Type B pancreatic cell (in vitro differentiated cells): ENCODE data around the gene RNF187. TPM values are rescaled to one million over a fixed set of nuclear protein-coding genes. Genes with fewer than 3 reads are reported as not detected.

ENCODE experiments used
- DNase-seq: peaks from one replicate; pipeline ENCODE4 v3.0.0; 2021; ENCODE audit warnings: mixed read lengths; ENCODE audit not compliant: unreplicated experiment; ENCODE audit errors: extremely low spot score
- H3K27ac Mint-ChIP-seq: 2 replicates; pipeline ENCODE4 v1.8.0; 2021; ENCODE audit warnings: mild to moderate bottlenecking, mixed read lengths
- H3K27me3 Mint-ChIP-seq: 2 replicates; pipeline ENCODE4 v1.8.0; 2021; ENCODE audit warnings: mixed read lengths
- H3K36me3 Mint-ChIP-seq: 2 replicates; pipeline ENCODE4 v1.8.0; 2021; ENCODE audit warnings: mixed read lengths
- H3K4me1 Mint-ChIP-seq: one replicate; pipeline ENCODE4 v1.8.0; 2021; ENCODE audit warnings: mixed read lengths; ENCODE audit not compliant: unreplicated experiment
- H3K4me3 Mint-ChIP-seq: 2 replicates; pipeline ENCODE4 v1.8.0; 2021; ENCODE audit warnings: mild to moderate bottlenecking, mixed read lengths
- H3K9me3 Mint-ChIP-seq: 2 replicates; pipeline ENCODE4 v1.8.0; 2021; ENCODE audit warnings: mixed read lengths
- total RNA-seq: library from RNA; stranded (reverse); gene quantifications from 2 replicates; pipeline ENCODE4 v1.2.1, GENCODE V29; 2021; ENCODE audit warnings: low replicate concordance
- TF ChIP-seq, protein P1 (sequence below): fragments of 200-600 bp; sonication (generic); conservative IDR thresholded peaks from 2 replicates; pipeline ENCODE4 v1.5.0; 2021; ENCODE audit warnings: antibody characterized with exemption, mild to moderate bottlenecking

RNF187 gene
- total RNA-seq, 1 donor from 2014 or later = 117 TPM

- no peaks in the 10 kb centered on the region for H3K9me3 Mint-ChIP-seq
- DNase-seq = peak; percentile 63
- H3K4me1 Mint-ChIP-seq = no peaks in the 10 kb centered on the region
- H3K27me3 Mint-ChIP-seq = peaks cover 74% of the 10 kb centered on the region
- H3K4me3 Mint-ChIP-seq = no peak overlapping the region
- TF ChIP-seq, protein P1, sequence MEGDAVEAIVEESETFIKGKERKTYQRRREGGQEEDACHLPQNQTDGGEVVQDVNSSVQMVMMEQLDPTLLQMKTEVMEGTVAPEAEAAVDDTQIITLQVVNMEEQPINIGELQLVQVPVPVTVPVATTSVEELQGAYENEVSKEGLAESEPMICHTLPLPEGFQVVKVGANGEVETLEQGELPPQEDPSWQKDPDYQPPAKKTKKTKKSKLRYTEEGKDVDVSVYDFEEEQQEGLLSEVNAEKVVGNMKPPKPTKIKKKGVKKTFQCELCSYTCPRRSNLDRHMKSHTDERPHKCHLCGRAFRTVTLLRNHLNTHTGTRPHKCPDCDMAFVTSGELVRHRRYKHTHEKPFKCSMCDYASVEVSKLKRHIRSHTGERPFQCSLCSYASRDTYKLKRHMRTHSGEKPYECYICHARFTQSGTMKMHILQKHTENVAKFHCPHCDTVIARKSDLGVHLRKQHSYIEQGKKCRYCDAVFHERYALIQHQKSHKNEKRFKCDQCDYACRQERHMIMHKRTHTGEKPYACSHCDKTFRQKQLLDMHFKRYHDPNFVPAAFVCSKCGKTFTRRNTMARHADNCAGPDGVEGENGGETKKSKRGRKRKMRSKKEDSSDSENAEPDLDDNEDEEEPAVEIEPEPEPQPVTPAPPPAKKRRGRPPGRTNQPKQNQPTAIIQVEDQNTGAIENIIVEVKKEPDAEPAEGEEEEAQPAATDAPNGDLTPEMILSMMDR = no peak
- no peaks in the 10 kb centered on the region for H3K36me3 Mint-ChIP-seq
- H3K27ac Mint-ChIP-seq = no peak overlapping the region
Measured at GRCh38 chr1:228511546-228512445, 24.6 kb downstream of the RNF187 start.

- H3K4me1 Mint-ChIP-seq = no peaks in the 10 kb centered on the region
- H3K27me3 Mint-ChIP-seq = peaks cover 80% of the 10 kb centered on the region
- peak; percentile 29 for DNase-seq
- H3K27ac Mint-ChIP-seq = no peak overlapping the region
- TF ChIP-seq, protein P1 = no peak
- H3K4me3 Mint-ChIP-seq = no peak overlapping the region
- H3K36me3 Mint-ChIP-seq = no peaks in the 10 kb centered on the region
- no peaks in the 10 kb centered on the region for H3K9me3 Mint-ChIP-seq
Measured at GRCh38 chr1:228512781-228513198, 25.6 kb downstream of the RNF187 start.

DNA sequence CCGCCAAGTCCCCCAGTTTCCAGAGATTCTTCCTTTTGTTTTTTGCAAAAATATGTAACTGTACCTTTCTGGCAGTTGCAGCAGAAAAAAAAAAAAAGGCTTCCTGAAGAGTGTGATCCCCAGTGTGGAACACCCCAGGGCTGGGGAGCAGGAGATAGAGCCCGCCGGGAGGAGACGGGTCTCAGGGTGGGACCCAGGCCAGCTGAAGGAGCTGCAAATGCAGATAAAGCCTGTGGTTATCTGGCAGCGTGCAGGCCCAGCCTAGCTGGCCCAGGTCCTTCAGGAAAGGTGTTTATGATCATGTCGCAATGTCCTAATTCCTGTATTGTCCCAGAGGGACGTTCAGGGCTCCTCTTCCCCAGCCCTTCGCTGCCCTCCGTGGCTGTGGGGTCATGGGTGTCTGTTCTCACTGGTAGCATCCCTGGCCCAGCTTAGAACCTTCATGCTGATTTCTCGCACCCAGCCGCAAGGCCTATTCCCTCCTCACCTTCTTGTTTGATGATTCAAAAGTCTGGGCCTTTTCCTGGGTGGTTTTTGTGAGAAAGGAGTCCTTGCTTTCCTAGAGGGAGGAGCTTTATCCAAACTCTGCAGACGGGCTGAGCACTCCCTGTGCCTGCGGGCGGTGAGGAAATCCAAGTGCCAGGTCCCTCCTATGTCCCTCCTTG lies 26.2 kb downstream of the RNF187 start:
- Mint-ChIP-seq H3K27ac (no peak overlapping the region), H3K9me3 (no peaks in the 10 kb centered on the region), H3K27me3 (peaks cover 81% of the 10 kb centered on the region), H3K4me1 (no peaks in the 10 kb centered on the region), H3K36me3 (no peaks in the 10 kb centered on the region), H3K4me3 (no peak overlapping the region)
- DNase-seq = peak; percentile 31
- TF ChIP-seq, protein P1 = no peak

DNA sequence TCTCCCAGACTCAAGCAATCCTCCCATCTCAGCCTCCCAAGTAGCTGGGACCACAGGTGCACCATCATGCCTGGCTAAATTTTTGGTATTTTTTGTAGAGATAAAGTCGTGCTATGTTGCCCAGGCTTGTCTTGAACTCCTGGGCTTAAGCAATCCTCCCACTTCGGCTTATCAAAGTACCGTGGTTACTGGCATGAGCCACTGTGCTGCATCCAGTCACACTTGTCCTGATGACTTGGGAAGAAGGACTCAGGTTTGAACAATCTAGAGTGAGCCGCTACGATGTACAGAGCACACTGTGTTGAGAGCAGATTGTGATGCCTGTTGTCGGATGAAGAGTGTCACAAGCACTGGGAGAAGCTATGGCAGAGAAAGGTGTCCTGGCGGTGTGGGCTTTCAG lies 27.2 kb downstream of the RNF187 start:
- peaks cover 79% of the 10 kb centered on the region for H3K27me3 Mint-ChIP-seq
- H3K9me3 Mint-ChIP-seq = no peaks in the 10 kb centered on the region
- TF ChIP-seq, protein P1 = no peak
- no peak overlapping the region for H3K27ac Mint-ChIP-seq
- H3K4me3 Mint-ChIP-seq = no peak overlapping the region
- H3K4me1 Mint-ChIP-seq = no peaks in the 10 kb centered on the region
- peak; percentile 24 for DNase-seq
- no peaks in the 10 kb centered on the region for H3K36me3 Mint-ChIP-seq

- no peaks in the 10 kb centered on the region for H3K4me1 Mint-ChIP-seq
- H3K27ac Mint-ChIP-seq = no peak overlapping the region
- TF ChIP-seq, protein P1 = peak; percentile 89
- DNase-seq = peak; percentile 34
- H3K4me3 Mint-ChIP-seq = no peak overlapping the region
- H3K9me3 Mint-ChIP-seq = no peaks in the 10 kb centered on the region
- no peaks in the 10 kb centered on the region for H3K36me3 Mint-ChIP-seq
- peaks cover 79% of the 10 kb centered on the region for H3K27me3 Mint-ChIP-seq
Measured at GRCh38 chr1:228515200-228515834, 28.1 kb downstream of the RNF187 start.
